DMS153 treated with DMSO at 0.1 percent for 48 hours (cell line): Measurements from ENCODE around the gene JAKMIP2.
A peak's percentile ranks its signal among the peaks of the same experiment; 100 is the strongest.

Source experiments
- DNase-seq: peaks from one replicate; lab custom pipeline; 2025; ENCODE audit not compliant: unreplicated experiment; lab: John Stamatoyannopoulos, UW

Gene JAKMIP2

GRCh38 chr5:147701468-147701867 lies 81.1 kb downstream of the JAKMIP2 start:
- no peak for DNase-seq

- no peak for DNase-seq
Observed at GRCh38 chr5:147699496-147700088, 82.9 kb downstream of the JAKMIP2 start.

DNA sequence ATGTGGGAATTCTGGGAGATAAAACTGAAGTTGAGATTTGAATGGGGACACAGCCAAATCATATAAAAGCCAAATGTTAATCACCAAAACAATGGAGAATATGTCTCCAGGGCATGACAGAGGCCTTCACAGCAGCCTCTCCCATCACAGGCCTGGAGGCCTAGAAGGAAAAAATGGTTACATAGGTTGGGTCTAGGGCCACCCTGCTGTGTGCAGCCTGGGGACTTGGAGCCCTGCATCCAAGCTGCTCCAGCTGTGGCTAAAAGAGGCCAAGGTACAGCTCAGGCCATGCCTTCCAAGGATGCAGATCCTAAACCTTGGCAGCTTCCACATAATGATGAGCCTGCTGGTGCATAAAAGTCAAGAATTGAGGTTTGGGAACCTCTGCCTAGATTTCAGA lies 85.1 kb downstream of the JAKMIP2 start:
- no peak for DNase-seq

DNA sequence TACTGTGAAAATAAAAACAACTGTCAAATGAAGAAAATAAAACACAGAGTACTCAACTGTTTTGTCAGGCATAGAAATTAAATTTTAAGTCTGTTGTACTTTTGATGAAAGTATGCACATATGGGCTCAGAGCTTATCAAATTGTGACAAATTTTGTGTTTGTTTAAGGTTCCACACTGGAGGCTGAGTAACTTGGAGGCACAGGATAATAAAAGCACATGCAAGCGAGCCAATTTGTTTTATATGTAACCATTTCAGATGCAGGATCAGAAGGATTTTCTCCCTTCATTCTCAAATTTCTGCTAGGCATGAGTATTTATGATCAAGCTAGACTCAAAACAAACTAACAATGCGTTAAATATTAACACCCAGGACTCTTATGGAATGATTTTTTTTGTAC lies 87.8 kb downstream of the JAKMIP2 start:
- DNase-seq, result no peak

GRCh38 chr5:147693233-147693632 lies 89.3 kb downstream of the JAKMIP2 start:
- DNase-seq, result no peak

DNA sequence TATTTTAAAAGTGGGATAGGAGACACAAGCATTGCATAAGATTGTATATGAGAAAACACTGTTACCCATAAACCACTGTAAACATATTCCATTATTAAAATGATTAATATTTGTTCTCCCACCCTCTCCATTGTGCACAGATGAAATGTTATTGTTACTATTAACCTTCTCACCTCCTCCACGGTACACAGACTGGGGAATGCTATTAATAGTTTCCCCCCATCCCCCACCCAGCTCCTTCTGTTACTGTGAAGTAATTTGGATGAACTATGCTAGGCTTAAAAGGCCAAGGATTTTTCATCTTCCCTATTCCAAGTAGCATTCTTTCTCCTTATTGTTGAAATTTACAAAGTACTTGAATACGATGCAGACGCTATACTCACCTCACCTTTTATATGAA lies 91.4 kb downstream of the JAKMIP2 start:
- DNase-seq, result no peak

GRCh38 chr5:147690595-147690994 lies 91.9 kb downstream of the JAKMIP2 start:
- no peak for DNase-seq

DNA sequence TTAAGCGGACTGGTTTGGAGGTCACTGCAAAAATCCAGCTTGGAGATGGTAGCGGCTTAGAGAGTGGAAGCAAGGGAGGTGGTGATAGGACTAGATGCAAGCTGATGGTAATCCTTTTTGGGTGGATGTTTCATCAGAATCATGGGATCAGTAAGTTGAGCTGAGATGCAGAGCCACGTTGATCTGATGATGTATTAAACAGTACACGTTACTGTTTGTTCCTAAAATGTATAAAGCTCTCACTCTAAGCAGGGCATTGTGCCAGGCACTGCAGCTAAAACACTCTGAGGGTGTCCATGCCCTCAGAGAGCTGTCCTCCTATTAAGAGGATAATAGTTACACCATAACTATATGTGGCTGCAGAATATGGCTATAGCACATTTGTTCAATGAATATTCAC lies 93.1 kb downstream of the JAKMIP2 start:
- DNase-seq, result no peak

- DNase-seq, result no peak
Observed at GRCh38 chr5:147688656-147689356, 93.7 kb downstream of the JAKMIP2 start.

- no peak for DNase-seq
Observed at GRCh38 chr5:147687118-147687517, 95.4 kb downstream of the JAKMIP2 start.

GRCh38 chr5:147686421-147686820 lies 96.1 kb downstream of the JAKMIP2 start:
- no peak for DNase-seq

DNA sequence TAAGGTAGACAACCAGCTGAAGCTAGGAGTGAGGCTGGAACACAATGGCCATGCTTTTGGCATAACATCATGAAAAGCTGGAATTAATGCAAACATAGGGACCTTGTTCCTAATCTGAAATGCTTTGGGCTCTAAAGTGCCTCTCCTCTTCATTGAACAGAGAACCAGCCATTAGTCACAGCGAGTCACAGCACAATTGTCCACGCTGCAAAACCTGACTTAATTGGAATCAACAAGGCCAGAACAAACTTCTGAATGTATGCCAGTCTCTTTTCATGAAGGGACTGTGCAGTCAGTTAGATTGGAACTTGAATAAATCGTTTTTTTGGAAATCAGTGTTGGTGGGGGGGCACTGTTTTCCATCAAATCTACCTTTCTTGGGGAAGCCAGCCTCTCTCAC lies 96.5 kb downstream of the JAKMIP2 start:
- DNase-seq, result no peak

- no peak for DNase-seq
Observed at GRCh38 chr5:147675168-147675567, 107.4 kb downstream of the JAKMIP2 start.

GRCh38 chr5:147674411-147674810 lies 108.1 kb downstream of the JAKMIP2 start:
- DNase-seq, result no peak

DNA sequence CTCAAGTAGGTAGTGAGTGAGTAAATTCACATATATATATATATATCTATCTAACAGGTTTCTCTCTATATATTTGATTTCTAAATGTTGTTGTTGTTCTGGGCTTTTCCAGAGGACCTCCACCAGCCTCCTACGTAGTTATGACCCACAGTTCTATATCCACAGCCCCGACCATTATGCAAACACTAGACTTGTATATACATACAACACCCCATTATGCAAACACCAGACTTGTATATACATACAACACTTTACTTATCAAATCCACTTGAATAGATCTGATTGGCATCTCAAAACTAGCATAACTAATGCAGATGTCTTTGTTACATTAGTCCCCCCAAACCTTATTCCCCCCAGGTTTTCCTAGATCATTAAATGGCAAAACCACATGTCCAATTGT lies 108.7 kb downstream of the JAKMIP2 start:
- no peak for DNase-seq

GRCh38 chr5:147673266-147673665 lies 109.3 kb downstream of the JAKMIP2 start:
- no peak for DNase-seq

DNA sequence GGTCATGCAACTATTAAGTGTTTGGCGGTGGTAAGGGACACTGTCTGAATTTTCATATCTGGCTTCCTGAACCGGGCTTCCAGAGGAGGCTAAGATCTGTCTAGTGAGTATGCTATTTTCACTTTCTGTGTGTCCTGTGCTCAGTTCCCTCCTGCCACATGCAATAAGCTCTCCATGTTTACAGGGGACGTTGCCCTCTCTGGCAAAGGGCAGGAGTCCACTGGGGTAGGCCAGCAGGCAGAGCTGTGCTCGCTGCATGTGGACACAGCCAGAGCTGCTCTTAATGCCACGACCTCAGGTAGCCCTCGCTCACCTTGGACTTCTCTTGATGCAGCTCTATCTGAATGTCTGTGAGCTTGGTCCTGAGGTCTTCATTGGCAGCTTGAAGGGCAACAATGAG lies 111.2 kb downstream of the JAKMIP2 start:
- DNase-seq, result no peak

- DNase-seq, result no peak
Observed at GRCh38 chr5:147670815-147671214, 111.7 kb downstream of the JAKMIP2 start.

- DNase-seq, result peak; percentile 14
Observed at GRCh38 chr5:147669169-147669869, 113.2 kb downstream of the JAKMIP2 start.

- no peak for DNase-seq
Observed at GRCh38 chr5:147668385-147668784, 114.1 kb downstream of the JAKMIP2 start.

GRCh38 chr5:147667363-147667762 lies 115.2 kb downstream of the JAKMIP2 start:
- DNase-seq, result no peak

DNA sequence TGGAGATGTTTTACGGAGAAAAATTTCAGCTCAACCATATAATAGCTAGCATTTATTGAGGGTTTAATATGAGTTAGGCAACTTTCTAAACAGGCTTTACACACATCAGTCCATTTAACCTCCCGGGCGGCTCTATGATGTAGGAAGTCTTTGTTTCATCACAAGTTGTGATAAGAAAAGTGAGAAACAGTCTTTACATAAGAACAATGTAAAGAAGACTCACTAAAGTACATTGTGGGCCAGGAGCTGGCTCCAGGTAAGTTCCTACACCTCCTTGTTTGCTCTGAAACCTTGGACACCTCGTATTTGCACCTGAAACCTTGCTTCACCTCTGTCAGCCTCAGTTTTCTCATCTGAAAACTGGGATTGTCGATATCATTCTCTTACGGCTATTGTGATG lies 116.1 kb downstream of the JAKMIP2 start:
- DNase-seq, result no peak
